CD4-positive, alpha-beta T cell treated with Interleukin-17A for 1 hour (primary cell): Measurements from ENCODE around the gene RASA3.
A peak's percentile ranks its signal among the peaks of the same experiment; 100 is the strongest.
"Not testable (repeated sequence)": the region's sequence is repeated elsewhere in the genome, so short reads cannot be mapped to it uniquely, and the experiment has no call there.

ENCODE experiments used
- DNase-seq: peaks from one replicate; pipeline ENCODE4 v3.0.0-alpha.2; 2020

The RASA3 gene

DNA sequence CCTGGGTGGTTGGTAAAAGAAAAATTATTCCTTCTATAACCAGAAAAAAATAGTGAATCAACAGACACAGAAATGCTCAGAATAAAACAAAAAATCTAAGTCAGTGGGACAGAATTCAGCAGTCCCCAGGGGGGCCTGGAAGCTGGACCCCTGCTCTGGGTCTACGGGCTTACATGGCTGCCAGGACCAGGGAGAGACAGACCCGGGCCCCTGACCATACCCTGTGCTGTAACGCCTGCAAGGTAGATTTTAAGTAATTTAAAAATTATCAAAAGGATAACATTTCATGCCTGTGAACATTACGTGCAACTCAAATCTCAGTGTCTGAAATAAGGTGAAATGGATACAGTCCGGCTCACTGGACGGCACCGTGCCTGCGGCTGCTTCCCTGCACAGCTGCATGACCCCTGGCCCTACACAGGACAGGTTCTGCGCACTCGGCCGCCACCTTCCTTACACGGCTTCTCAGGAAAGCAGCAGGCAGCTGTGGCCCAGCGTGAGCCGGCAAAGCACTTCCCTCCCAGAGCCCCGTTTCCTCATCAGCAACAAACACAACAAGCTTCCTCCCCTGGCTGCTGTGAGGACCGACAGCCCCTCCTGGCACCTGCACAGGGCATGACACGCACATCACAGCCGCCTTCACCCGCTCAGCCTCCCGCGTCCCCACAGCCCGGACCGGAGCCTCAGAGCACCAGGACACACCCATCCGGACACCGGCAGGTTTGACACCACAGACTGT, 22.2 kb downstream of the RASA3 start:
- DNase-seq: peak; percentile 85

DNA sequence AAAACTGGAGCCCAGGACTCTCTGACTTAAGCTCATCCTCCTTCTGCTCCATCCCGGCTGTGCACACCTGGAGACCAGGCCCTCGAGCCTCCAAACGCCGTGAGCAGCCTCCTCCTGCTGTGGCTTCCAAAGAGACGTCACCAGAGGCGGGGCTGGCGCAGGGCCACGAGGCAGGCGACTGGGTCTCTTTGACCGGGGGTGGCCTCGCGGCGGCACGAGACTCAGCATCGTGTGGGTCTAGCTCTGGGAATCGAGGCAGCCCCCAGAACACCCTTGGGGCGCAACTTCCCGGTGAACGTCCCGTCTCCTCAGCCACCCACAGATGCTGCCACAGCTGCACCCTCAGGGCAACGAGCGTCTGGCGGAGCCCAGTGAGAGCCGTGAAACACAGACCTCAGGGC, 22.8 kb downstream of the RASA3 start:
- DNase-seq: no peak

DNA sequence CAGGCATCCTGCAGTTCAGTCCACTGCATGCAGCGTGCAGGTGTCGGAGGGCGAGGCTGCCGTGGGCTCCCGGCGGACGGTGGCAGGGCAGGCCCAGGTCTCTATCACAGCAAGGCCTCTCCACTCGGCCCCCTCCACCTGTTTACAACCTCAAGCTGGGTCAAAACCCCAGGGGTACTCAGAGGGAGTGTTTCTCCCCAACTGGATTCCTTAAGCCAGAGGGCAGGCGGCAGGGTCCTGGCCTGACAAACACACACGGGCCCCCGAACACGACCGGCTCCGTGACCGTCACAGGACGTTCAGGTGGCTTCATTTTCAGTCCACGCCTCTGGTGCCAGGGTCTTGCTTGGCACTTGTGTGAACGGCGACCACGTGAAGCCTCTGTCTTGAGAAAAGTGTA, 23.5 kb downstream of the RASA3 start:
- no peak for DNase-seq

DNA sequence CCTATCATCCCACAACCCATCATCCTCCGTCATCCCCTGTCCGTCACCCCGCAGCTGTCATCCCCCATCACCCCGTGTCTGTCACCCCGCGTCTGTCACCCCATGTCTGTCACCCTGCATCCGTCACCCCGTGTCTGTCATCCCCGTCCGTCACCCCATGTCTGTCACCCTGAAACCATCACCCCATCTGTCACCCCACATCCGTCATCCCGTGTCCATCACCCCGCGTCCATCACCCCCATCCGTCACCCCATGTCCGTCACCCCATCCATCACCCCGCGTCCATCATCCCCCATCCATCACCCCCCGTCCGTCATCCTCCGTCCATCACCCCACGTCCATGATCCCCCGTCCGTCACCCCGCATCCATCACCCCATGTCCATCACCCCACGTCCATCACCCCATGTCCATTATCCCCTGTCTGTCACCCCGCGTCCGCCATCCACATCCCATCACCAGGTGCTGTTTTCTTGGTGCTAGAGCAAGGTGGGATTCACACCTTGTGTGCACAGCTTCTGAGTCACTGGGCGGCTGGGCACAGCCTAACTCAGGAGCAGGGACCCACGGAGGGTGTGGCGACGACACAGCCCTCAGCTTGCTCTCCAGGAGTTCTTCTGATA, 24.2 kb downstream of the RASA3 start:
- DNase-seq: no peak

DNA sequence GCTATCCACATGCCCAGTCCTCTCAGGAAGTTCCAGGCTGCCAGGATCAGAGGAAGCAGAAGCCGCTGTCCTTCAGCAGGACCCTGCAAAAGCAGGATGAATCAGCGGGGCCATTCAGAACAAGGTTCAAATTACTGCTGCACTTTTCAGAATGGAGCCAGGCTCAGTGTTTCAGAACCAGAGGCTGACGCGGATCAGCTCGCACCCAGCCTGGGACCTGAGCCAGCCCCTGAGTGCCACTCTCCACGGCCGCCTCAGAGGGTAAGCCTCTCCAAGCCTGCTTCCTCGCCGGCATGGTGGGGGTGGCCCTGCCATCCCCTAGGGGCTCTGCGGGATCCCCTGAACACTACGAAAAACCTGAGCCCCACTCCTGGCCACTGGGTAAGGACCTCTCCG, 24.7 kb downstream of the RASA3 start:
- no peak for DNase-seq

DNA sequence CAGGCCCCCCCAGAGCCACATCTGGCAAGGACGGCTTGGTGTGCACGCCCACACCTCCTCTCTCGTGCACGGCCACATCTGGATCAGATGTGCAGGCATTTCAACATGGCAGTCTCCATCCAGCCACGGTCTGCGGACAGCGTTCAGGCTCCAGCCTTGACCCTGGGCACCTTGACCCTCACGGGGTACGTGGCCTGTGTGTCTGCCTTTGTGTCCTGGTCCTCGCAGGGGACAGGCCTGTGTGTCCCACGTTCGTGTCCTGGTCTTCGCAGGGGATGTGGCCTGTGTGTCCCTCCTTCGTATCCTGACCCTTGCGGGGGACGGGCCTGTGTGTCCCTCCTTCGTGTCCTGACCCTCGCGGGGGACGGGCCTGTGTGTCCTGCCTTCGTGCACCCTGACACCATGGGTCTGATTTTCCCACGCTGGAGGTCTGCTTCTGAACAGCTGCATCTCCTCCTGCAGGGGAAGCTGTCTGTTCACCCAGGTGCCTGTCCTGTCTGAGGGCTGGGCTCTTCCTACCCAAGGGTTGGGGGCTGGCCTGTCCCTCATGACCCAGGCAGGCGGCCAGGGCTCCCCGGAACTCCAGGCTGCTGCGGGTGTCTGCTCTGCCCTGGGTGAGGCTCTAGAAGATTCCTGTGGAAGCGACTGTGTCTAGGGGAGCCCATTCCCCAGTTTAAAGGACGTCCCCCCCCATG, 25.3 kb downstream of the RASA3 start:
- DNase-seq: no peak

DNA sequence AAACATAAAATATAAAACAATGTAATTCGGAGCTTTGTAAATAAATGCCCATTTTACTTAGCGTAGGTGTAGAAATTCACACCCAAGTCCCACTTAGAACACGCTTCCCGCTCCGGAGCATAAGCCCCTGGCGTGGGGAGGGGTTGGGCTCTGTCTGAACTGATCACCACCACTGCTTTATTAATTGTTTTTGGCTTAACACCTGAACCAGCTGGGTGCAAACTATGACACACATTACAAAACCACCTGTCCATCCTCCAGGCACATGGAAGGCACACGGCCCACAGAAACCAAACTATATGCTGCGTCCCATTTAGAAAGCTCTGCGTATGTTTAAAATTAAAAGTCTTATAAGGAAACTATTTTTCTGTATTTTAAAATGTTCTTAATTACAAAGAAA, 25.9 kb downstream of the RASA3 start:
- no peak for DNase-seq

DNA sequence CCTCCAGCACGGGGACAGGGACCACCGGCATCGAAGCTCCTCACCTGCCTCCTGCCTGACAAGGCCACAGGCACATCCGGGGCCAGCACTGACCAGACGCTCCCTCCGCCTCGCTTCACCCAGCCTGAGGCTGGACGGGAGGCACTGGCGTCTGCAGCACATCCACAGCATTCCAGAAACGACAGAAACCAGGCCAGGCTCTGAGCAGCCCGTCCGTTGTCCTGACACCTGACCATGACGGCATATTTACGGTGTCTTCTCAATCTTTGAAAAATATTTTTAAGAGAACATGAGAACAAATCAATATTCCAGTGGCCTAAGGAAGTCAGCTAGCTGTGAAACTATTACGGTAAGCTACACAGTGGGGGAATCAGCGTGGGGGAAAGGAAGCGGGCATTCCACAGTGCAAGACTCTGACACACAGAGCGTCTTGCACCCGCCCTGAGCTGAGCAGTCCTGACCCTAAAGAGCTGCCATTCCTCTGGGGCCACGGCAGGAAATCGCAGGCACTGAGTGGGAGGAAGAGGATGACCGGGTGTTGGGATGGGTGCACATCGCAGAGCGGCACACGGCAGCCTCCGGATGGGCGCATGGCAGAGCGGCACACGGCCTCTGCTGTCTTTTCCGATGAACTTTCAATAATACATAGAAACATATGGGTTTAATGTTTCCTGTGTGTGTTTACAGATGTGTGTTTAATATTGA, 26.8 kb downstream of the RASA3 start:
- DNase-seq: no peak

DNA sequence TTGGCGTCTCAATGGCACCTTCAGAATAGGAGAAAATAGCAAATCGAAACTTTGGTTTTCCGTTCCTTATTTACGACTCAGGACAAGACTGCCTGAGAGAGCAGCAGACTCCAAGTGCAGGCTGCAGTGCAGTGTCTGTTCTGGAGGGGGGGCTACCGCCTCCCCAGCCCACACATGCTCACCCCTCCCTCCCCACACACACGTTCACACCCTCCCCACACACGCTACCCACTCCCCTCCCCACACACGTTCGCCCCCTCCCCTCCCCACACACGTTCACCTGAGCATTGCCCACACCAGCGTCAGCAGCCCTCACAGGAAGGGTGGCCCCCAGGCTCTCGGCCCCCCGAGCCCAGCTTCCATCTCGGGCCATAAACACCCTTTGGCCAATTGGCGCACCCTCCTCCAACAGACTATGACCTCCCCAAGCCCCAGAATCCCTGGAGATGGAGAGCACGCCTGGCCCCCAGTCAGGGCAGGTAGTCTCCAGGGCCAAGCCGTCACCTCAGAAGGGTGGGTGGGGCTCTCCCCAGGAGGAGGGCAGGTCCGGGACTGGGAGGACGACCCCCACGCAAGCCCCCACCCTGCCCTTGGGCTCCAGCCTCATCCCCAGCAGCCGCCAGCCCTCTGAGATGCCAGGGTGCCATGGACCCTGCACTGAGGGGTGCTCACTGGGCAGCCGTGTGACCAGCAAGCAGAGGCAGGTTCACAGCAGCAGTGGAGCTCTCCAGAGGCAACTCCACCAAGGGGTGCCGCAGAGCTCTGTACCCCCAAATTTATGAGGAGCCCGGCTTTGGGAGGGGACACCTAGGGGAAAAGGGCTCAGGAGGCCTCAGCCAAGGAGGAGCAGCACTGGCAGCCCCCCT, 27.5 kb downstream of the RASA3 start:
- DNase-seq: no peak

DNA sequence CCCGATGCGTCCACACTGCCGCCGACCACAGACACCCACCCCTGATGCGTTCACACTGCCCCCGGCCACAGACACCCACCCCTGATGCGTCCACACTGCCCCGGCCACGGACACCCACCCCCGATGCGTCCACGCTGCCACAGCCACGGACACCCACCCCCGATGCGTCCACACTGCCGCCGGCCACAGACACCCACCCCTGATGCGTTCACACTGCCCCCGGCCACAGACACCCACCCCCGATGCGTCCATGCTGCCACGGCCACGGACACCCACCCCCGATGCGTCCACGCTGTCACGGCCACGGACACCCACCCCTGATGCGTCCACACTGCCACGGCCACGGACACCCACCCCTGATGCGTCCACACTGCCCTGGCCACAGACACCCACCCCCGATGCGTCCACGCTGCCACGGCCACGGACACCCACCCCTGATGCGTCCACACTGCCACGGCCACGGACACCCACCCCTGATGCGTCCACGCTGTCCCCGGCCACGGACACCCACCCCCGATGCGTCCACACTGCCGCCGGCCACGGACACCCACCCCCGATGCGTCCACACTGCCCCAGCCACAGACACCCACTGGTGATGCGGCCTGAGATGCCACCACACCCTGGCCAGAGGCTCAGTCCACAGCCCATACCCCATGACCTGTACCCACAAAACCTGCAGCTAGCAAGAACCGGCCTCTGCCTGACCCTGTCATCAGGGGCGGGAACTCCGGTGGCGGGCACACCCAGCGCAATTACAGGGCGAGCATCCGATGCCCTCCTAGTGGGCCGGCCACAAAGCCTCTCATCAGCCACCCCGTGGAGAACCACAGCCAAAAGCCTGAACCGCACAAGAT, 28.4 kb downstream of the RASA3 start:
- peak; percentile 30 for DNase-seq

DNA sequence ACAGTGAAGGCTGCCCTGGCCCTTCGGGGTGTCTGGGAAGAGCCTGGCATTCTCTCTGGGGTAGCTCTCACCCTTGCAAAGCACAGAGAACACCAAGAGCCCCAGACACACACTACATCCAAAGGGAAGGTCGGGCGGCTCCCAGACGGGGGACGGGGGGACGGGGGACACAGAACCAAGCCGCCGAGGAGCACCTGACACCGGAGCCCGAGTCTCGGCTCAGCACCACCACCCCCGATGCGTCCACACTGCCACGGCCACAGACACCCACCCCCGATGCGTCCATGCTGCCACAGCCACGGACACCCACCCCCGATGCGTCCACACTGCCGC, 29.2 kb downstream of the RASA3 start:
- not testable (repeated sequence) for DNase-seq

DNA sequence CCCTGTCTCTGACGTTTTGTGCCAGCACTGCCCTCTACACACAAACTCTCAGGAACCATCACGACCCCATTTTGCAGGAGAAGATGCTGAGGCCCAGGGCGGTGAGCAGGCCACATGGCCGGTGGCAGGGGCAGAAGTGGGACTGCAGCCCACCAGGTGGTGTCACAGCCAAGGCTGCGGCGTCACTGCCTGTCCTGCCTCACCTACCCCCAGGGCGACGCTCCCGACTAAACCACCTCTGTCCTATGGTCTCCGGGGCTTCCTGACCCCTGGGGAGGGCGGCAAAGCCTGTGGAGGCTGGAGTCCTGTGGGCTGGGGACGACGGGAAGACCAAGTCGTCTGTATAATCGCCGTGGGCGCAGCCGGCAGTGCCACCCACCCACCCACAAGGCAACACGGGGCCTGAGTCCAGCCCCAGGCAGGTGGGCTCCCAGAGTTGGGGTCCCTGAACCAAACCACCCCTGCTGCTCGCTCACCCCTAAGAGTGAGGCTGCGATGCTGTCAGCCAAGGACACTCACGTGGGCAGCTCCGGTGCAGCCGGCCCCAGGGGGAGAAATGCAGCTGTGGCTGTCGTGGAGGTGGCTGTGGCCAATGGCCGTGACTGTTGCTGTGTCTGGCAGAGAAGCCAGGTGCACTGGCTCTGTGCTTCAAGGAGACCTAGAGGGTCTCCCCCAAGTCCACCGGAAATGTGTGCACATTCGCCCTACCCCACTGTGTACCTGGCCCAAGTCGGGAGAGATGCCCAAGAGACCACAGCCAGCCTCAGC, 29.7 kb downstream of the RASA3 start:
- DNase-seq: no peak

DNA sequence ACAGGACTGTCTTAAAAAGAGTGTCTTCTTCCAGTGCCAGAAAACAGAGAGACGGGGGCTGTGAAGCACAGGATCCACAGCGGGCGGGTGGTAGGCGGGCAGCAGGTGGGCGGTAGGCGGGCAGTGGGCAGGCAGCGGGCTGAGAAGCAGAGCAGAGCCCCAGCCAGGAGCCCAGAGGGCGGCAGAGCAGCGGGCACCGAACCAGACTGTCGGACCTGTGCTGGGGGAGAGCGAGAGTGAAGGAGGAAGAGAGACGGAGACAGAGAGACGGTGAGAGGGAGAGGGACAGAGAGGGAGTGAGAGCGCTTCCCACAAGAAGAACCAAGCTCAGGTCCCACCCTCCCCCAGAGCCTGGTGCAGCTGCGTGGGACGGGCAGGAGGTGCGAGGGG, 30.3 kb downstream of the RASA3 start:
- no peak for DNase-seq

DNA sequence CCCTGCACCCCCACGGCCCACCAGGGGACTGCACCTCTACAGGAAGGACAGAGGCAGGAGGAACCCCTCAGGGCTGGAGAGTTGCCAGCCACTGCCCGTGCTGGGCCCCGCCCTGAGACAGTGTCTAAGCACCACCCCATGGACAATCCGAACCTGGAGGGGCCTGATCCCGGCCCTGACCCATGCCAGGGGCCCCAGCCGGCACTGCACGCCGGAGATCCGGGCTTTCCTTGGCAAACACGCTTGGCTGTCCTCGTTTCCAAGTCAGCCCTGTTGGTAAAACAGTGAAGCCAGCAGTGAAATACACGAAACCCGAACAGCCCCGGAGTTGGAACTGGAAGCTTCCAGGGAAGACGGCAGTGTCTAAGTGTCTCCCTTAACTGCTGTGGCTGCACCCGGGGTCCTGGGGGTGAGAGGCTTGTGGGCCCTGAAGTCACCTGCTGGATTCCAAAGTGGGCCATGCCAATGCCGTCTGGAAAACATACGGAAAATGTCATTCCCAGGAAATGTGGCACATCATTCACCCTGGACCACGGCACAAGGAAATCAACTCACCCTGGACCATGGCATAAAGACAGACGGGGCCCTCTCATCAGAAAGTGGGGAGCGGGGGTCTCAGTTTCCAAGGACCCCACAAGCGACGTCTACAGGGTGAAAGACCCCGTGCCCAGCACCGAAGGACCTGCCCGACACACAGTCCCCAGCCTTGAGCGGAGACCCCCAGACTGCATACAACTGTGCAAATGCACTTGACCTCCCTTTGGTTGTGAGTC, 30.9 kb downstream of the RASA3 start:
- DNase-seq: no peak

DNA sequence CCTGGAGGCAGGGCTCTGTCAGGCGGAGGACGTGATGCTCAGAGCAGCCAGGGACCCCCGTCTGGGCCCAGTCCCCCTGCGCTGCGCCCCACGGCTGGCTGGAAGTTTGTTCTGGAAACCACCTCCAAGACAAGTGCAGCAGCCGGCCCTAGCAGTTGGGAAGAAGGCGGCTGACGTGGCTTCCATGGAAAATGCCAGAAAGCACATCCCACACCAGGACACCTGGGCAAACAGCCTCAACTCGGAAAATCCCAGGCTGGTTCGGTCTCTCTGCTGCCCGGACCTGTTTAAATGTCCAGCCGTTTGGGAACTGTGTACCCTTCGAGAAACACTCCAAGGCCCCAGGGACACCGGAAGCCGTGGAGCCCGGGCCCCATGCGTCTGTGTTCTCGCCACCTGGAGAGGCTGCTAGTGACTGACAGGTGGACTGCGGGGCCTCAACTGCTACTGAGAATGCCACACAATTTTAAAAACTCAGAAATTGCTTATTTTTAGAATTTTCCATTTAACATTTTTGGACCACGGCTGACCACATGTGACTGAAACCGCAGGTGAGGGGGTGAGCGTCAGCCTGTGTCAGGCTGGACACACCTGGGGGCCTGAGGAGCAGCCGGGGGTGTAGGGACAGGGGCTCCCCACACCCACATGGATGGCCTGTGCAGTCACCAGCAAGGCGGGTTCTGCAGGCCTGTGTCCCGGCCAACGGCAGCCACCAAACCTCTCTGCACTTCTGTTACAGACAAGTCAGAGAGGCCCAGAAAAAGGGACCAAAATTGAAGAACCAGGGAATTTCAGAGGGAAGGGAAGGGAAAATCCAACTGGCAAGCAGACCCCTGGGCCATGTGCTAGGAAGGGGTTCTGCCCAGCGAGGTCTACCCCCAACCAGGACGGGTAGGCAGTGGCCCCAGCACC, 31.7 kb downstream of the RASA3 start:
- no peak for DNase-seq

DNA sequence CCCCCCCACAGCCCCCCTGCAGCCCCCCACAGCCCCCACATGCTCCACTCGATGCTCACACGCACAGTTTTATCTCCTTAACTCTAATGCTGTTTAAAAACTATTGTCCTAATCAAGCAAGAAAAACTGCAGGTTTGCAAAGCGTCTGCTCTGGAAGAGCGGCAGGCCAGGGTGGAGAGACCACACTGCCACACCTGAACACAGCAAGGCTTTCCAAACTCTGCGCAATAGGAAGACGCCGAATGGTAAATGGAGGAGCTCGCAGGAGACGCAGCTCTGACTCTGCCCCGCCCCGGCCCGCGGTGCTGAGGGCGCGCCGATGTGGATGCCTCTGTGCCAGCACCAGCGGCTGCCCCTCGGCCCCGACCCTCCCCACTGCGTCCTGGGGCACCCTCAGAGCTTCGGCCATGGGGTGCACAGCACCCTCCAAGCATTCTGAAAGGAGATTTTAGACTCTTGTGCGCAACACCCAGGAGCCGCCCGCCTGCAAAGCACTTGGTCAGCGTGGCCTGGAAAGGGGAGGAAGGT, 32.4 kb downstream of the RASA3 start:
- DNase-seq: no peak

DNA sequence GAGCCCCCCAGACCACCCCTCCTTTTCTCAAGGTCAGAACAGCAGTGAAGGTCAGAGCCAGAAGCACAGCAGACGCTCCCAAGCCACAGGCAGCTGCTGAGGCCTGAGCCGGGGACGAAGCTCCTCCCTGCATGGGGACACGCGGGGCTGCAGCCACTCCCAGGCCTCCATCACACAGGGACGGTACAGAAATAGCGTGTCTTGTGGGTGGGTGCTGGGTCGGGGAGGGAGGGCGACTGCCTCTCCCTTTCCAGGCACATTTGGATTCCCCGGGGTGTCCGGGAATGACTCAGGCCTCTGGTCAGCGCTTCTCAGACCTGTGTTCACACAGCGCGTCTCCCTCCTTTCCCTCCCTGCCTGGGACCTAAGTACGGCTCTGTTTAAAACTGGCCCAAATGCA, 33.2 kb downstream of the RASA3 start:
- no peak for DNase-seq

DNA sequence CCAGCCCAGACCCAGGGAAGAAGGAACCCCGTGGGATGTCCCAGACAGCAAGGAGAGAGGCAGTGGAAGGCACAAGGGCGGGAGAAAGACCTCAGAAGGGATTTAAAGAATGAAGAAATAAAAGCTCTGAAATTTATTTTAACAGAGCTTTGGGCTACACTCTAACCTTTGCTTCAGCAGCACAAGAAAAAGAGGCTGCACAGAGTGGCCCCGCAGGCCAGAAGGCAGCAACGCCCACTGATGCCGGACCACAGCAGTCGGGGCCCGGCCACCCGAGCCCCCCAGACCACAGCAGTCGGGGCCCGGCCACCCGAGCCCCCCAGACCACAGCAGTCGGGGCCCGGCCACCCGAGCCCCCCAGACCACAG, 33.8 kb downstream of the RASA3 start:
- not testable (repeated sequence) for DNase-seq
